SU-DHL-6 (cell line): Measurements from ENCODE around the gene ERBB4.

Experiments used
- EZH2phosphoT487 ChIP-seq: fragments of 200-600 bp; sonication (generic), shearing (Covaris generic); conservative IDR thresholded peaks from 2 replicates; pipeline ENCODE4 v1.6.1; 2018; ENCODE audit warnings: mild to moderate bottlenecking, antibody characterized with exemption, low read length, moderate library complexity, mixed read lengths
- TF ChIP-seq, protein P1 (sequence below): fragments of 200-600 bp; sonication (generic); IDR thresholded peaks from one replicate; pipeline ENCODE4 v1.5.1; 2017; ENCODE audit warnings: antibody characterized with exemption, mild to moderate bottlenecking, low read length, moderate library complexity; ENCODE audit not compliant: insufficient read depth, poor library complexity, severe bottlenecking

DNA sequence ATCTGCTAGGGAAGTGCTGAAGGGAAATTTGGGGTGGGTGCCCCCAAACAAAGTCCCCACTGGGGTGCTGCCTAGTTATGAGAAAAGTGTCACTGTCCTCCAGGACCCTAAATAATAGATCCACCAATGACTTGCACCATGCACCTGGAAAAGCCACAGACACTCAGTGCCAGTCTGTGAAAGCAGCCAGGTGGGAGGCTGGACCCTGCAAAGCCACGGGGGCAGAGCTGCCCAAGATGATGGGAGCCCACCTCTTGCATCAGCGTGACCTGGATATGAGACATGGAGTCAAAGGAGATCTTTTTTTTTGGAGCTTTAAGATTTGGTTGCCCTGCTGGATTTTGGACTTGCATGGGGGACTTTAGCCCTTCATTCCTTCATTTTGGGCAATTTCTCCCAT lies 431.6 kb downstream of the ERBB4 start:
- TF ChIP-seq, protein P1, sequence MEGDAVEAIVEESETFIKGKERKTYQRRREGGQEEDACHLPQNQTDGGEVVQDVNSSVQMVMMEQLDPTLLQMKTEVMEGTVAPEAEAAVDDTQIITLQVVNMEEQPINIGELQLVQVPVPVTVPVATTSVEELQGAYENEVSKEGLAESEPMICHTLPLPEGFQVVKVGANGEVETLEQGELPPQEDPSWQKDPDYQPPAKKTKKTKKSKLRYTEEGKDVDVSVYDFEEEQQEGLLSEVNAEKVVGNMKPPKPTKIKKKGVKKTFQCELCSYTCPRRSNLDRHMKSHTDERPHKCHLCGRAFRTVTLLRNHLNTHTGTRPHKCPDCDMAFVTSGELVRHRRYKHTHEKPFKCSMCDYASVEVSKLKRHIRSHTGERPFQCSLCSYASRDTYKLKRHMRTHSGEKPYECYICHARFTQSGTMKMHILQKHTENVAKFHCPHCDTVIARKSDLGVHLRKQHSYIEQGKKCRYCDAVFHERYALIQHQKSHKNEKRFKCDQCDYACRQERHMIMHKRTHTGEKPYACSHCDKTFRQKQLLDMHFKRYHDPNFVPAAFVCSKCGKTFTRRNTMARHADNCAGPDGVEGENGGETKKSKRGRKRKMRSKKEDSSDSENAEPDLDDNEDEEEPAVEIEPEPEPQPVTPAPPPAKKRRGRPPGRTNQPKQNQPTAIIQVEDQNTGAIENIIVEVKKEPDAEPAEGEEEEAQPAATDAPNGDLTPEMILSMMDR: no peak
- no peak for TF ChIP-seq EZH2phosphoT487
